Type B pancreatic cell (in vitro differentiated cells): ENCODE measurements around the gene HDDC3. TPM values are rescaled to one million over a fixed set of nuclear protein-coding genes. Genes with fewer than 3 reads are reported as not detected.

Experiments used
- DNase-seq: peaks from one replicate; pipeline ENCODE4 v3.0.0; 2021; ENCODE audit warnings: mixed read lengths; ENCODE audit not compliant: unreplicated experiment; ENCODE audit errors: extremely low spot score
- H3K27ac Mint-ChIP-seq: 2 replicates; pipeline ENCODE4 v1.8.0; 2021; ENCODE audit warnings: mild to moderate bottlenecking, mixed read lengths
- H3K27me3 Mint-ChIP-seq: 2 replicates; pipeline ENCODE4 v1.8.0; 2021; ENCODE audit warnings: mixed read lengths
- H3K36me3 Mint-ChIP-seq: 2 replicates; pipeline ENCODE4 v1.8.0; 2021; ENCODE audit warnings: mixed read lengths
- H3K4me1 Mint-ChIP-seq: one replicate; pipeline ENCODE4 v1.8.0; 2021; ENCODE audit warnings: mixed read lengths; ENCODE audit not compliant: unreplicated experiment
- H3K4me3 Mint-ChIP-seq: 2 replicates; pipeline ENCODE4 v1.8.0; 2021; ENCODE audit warnings: mild to moderate bottlenecking, mixed read lengths
- H3K9me3 Mint-ChIP-seq: 2 replicates; pipeline ENCODE4 v1.8.0; 2021; ENCODE audit warnings: mixed read lengths
- CTCF ChIP-seq: fragments of 200-600 bp; sonication (generic); conservative IDR thresholded peaks from 2 replicates; pipeline ENCODE4 v1.5.0; 2021; ENCODE audit warnings: antibody characterized with exemption, mild to moderate bottlenecking
- total RNA-seq: library from RNA; stranded (reverse); gene quantifications from 2 replicates; pipeline ENCODE4 v1.2.1, GENCODE V29; 2021; ENCODE audit warnings: low replicate concordance

The HDDC3 gene
- total RNA-seq, 1 donor from 2014 or later, result 16.8 TPM

DNA sequence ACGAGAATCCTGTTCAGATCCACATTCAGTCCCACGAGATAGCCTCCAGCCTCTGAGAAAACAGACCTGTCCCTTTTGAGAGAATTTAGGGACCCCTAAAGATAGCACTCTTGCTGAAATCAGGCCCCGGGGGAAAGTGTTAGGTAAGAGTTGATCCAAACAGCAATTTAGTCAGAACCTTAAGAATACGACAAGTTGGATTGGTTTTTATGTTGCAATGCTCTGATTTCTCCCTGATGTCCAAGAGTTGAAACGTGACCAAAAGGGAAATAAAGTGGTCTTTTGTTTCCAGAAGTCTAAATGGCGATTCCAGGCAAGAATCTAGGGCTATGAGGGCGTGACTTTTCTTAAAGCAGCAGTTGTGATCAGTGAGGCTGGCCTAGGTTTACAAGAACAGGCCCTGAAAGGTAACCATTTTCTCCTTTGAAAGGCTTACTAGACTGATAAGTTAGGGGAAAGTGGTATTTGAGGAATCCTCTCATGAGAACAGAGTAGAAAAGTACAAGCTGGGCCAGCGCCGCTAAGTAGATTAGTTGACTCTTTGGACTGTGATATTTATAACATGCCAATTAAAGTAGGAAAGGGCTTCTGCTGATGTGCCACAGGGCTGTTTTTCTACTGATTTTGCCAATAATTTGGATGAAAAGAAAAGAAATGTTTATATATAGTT, 24.4 kb downstream of the HDDC3 start:
- Mint-ChIP-seq H3K4me3 (no peak overlapping the region), H3K36me3 (peaks cover 10% of the 10 kb centered on the region), H3K9me3 (no peaks in the 10 kb centered on the region), H3K27me3 (no peaks in the 10 kb centered on the region), H3K27ac (no peak overlapping the region), H3K4me1 (no peaks in the 10 kb centered on the region)
- no peak for TF ChIP-seq CTCF
- no peak for DNase-seq

- Mint-ChIP-seq H3K4me3 (no peak overlapping the region), H3K4me1 (no peaks in the 10 kb centered on the region), H3K9me3 (no peaks in the 10 kb centered on the region), H3K27ac (no peak overlapping the region), H3K36me3 (peaks cover 10% of the 10 kb centered on the region), H3K27me3 (no peaks in the 10 kb centered on the region)
- no peak for TF ChIP-seq CTCF
- no peak for DNase-seq
Observed at GRCh38 chr15:90907051-90907660, 25.2 kb downstream of the HDDC3 start.

DNA sequence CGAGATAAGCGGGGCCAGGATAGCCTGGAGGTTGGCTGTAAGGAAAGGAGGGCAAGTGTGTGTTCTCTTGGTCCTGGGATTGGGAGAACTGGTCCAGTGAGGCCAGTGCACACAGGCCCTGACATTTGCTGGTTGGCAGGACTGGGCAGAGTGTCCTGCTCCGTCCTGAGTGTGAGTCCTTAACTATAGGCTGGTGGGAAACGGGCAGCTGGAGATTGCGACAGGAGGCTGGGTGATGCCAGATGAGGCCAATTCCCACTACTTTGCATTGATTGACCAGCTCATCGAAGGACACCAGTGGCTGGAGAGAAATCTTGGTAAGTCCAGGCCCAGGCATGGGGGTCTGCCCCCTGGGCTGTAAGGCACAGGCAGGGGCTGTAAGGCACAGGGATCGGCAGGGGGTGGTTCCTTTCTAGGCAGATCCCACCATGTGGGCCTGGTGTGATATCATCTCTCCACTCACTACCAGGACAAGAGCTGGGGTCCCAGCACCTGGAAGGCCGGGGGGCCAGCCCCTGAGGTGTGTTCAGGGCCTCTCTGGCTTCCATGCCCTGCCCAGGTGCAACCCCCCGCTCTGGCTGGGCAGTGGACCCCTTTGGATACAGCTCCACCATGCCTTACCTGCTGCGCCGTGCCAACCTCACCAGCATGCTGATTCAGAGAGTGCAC, 26.0 kb downstream of the HDDC3 start:
- H3K36me3 Mint-ChIP-seq, result peaks cover 10% of the 10 kb centered on the region
- peaks cover 6% of the 10 kb centered on the region for H3K4me1 Mint-ChIP-seq
- H3K4me3 Mint-ChIP-seq, result no peak overlapping the region
- TF ChIP-seq CTCF, result no peak
- no peak for DNase-seq
- H3K9me3 Mint-ChIP-seq, result no peaks in the 10 kb centered on the region
- no peak overlapping the region for H3K27ac Mint-ChIP-seq
- H3K27me3 Mint-ChIP-seq, result no peaks in the 10 kb centered on the region

DNA sequence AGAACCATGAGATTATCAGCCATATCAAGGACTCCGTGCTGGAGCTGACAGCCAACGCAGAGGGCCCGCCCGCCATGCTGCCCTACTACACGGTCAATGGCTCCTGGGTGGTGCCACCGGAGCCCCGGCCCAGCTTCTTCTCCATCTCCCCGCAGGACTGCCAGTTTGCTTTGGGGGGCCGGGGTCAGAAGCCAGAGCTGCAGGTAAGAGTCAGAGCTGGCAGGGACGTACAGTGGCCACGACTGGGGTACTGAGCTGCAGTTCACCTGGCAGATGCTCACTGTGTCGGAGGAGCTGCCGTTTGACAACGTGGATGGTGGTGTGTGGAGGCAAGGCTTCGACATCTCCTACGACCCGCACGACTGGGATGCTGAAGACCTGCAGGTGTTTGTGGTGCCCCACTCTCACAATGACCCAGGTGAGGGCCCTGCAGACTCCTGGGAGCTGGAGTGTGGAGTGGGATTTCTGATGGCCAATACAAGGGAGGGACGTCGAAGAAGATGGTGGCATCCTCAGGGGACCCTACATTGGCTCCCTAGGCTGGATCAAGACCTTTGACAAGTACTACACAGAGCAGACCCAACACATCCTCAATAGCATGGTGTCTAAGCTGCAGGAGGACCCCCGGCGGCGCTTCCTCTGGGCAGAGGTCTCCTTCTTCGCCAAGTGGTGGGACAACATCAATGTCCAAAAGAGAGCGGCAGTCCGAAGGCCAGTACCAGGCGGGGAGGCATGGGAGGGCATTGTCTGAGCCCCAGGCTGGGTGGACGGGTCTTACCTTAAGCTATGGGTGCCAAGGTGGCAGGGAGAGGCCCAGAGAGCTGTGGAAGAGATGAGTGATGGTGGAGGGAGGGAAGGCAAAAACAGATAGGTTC, 26.8 kb downstream of the HDDC3 start:
- Mint-ChIP-seq H3K36me3 (peaks cover 10% of the 10 kb centered on the region), H3K4me1 (peaks cover 9% of the 10 kb centered on the region), H3K27me3 (no peaks in the 10 kb centered on the region), H3K4me3 (no peak overlapping the region), H3K27ac (no peak overlapping the region), H3K9me3 (no peaks in the 10 kb centered on the region)
- TF ChIP-seq CTCF, result no peak
- no peak for DNase-seq

GRCh38 chr15:90904746-90905145, 27.6 kb downstream of the HDDC3 start:
- Mint-ChIP-seq H3K9me3 (no peaks in the 10 kb centered on the region), H3K4me1 (peaks cover 9% of the 10 kb centered on the region), H3K27me3 (no peaks in the 10 kb centered on the region), H3K4me3 (no peak overlapping the region), H3K36me3 (peaks cover 10% of the 10 kb centered on the region), H3K27ac (no peak overlapping the region)
- TF ChIP-seq CTCF, result no peak
- DNase-seq, result no peak
